Measurements from ENCODE around the gene ROR1.

GRCh38 chr1:63871463-63871862 is 97.6 kb downstream of the ROR1 start:
- no peak for TF ChIP-seq ZBTB33 (CRISPR knock-in tag; IDR thresholded peaks at IDR 0.05)
- TF ChIP-seq ZNF75A (CRISPR knock-in tag; IDR thresholded peaks at IDR 0.05) = no peak
- no peak for TF ChIP-seq SREBF2 (CRISPR knock-in tag; IDR thresholded peaks at IDR 0.05)
